Mucosa of descending colon (tissue), 3 donors: Measurements from ENCODE around the gene LMBRD2. TPM values are rescaled to one million over a fixed set of nuclear protein-coding genes. Genes with fewer than 3 reads are reported as not detected.

Experiments used
- ATAC-seq: fragments of 200-7000 bp; cut with Tn5 transposase; one replicate; pipeline ENCODE4 v1.9.1; 2020; ENCODE audit warnings: mild to moderate bottlenecking, moderate library complexity
- DNase-seq, 3 donors: peaks; one replicate each; pipeline ENCODE4 v3.0.0-alpha.2; 2020
- H3K36me3 ChIP-seq: fragments of 200-600 bp; one replicate; pipeline ENCODE4 v1.8.0; 2021; ENCODE audit warnings: low read depth, mild to moderate bottlenecking
- H3K4me1 ChIP-seq: fragments of 200-600 bp; one replicate; pipeline ENCODE4 v1.8.0; 2021; ENCODE audit warnings: low read depth, mild to moderate bottlenecking
- H3K4me3 ChIP-seq: fragments of 200-600 bp; one replicate; pipeline ENCODE4 v1.8.0; 2021; ENCODE audit warnings: mild to moderate bottlenecking
- H3K9me3 ChIP-seq: fragments of 200-600 bp; one replicate; pipeline ENCODE4 v1.8.0; 2021; ENCODE audit warnings: mild to moderate bottlenecking
- intact Hi-C, 2 donors: fragments of 100-400 bp; cut with DNase I in 1 of 2; cut with micrococcal nuclease in 1 of 2; formaldehyde crosslinking; loops; one replicate each; pipeline versions ENCODE4 v1.11.0 to v1.11.1; 2022; cut with DNase I, micrococcal nuclease
- total RNA-seq, 3 donors: library from RNA; stranded (reverse); fragmentation: NEBNext Ultra II Directional in 2 of 3; extraction: Animal tissue kit (Norgen Biotek cat#: 25700) in 2 of 3; gene quantifications; one replicate each; pipeline versions ENCODE4 v1.2.1 to v1.2.4, GENCODE V29; 2021 to 2023
- TF ChIP-seq, protein P1 (sequence below): fragments of 200-600 bp; IDR thresholded peaks from one replicate; pipeline ENCODE4 v1.8.0; 2022; ENCODE audit warnings: antibody characterized with exemption, mild to moderate bottlenecking
- donor health status: DM: no; HTN: no; CAD: no; lungs with moderate emphysema.
- donor health status: DM: no; HTN: no; CAD: no.
- donor health status: DM: no; HTN: yes; CAD: no.

Gene LMBRD2
- total RNA-seq, 3 donors from 2014 or later = 14.8 to 18.0 (median 16.7) TPM

DNA sequence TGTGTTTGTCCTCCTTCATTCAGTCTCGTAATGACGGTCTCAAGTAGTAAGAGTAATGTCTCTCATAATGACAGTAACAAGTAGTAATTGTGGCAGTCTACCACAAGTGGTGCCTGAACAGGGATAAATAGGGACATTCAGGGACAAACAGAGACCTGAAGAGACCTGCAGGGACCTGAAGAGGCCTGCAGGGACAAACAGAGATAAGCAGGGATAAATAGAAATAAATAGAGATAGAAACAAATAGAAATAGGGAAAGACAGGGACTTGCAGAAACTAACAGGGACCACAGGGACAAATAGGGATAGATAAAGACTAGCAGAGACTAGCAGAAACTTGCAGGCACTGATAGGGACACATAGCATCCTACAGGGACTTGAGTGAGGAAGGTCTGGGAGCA is 92.9 kb downstream of the LMBRD2 start:
- Histone ChIP-seq H3K9me3 (no peaks in the 10 kb centered on the region), H3K4me3 (no peak overlapping the region), H3K36me3 (no peaks in the 10 kb centered on the region), H3K4me1 (no peaks in the 10 kb centered on the region)
- intact Hi-C loops = no loop called here
- DNase-seq = no peak
- no peak for ATAC-seq
- TF ChIP-seq, protein P1, sequence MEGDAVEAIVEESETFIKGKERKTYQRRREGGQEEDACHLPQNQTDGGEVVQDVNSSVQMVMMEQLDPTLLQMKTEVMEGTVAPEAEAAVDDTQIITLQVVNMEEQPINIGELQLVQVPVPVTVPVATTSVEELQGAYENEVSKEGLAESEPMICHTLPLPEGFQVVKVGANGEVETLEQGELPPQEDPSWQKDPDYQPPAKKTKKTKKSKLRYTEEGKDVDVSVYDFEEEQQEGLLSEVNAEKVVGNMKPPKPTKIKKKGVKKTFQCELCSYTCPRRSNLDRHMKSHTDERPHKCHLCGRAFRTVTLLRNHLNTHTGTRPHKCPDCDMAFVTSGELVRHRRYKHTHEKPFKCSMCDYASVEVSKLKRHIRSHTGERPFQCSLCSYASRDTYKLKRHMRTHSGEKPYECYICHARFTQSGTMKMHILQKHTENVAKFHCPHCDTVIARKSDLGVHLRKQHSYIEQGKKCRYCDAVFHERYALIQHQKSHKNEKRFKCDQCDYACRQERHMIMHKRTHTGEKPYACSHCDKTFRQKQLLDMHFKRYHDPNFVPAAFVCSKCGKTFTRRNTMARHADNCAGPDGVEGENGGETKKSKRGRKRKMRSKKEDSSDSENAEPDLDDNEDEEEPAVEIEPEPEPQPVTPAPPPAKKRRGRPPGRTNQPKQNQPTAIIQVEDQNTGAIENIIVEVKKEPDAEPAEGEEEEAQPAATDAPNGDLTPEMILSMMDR = no peak

DNA sequence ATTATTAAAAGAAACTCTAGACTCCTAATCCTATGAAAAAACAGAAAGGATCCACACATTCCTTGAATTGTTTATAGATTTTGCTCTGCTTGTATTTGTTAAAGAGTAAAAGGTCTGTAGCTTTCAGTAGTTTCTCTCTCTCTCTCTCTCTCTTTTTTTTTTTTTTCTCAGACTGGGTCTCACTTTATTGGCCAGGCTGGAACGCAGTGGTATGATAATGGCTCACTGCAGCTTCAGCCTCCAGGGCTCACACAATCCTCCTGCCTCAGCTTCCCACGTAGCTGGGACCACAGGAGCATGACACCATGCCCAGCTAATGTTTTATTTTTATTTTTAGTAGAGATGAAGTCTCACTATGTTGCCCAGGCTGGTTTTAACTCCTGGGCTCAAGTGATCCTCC is 94.3 kb downstream of the LMBRD2 start:
- no peak for DNase-seq
- intact Hi-C loops = no loop called here
- no peak for ATAC-seq
- no peak overlapping the region for H3K4me3 ChIP-seq
- no peaks in the 10 kb centered on the region for H3K4me1 ChIP-seq
- TF ChIP-seq, protein P1 = no peak
- no peaks in the 10 kb centered on the region for H3K9me3 ChIP-seq
- no peaks in the 10 kb centered on the region for H3K36me3 ChIP-seq

DNA sequence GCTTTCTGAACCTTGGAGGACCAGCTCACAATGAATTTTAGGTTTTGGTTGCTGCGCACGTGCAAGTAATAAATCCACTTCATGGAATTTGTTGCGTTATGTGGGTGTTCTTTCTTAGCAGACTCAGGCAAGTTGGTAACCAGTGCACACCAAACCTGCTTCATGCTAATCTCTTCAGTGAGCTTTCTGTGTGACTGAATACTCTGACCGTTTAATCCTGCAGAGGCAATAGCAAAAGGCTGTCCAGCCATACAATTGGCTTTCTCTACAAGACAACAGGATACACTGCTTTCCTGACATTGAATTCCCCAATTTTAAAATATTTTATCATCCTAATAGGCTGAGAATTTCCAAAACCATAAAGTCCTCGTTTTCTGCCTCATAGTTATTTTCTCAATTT is 95.3 kb downstream of the LMBRD2 start:
- Histone ChIP-seq H3K9me3 (no peaks in the 10 kb centered on the region), H3K4me1 (no peaks in the 10 kb centered on the region), H3K36me3 (no peaks in the 10 kb centered on the region), H3K4me3 (no peak overlapping the region)
- ATAC-seq (no peak), DNase-seq (no peak)
- intact Hi-C loops = no loop called here
- TF ChIP-seq, protein P1 = no peak

- DNase-seq (no peak), ATAC-seq (no peak)
- Histone ChIP-seq H3K36me3 (no peaks in the 10 kb centered on the region), H3K4me3 (no peak overlapping the region), H3K4me1 (no peaks in the 10 kb centered on the region), H3K9me3 (no peaks in the 10 kb centered on the region)
- TF ChIP-seq, protein P1 = no peak
- intact Hi-C loops = no loop called here
Observed at GRCh38 chr5:36055984-36056383, 95.7 kb downstream of the LMBRD2 start.

- Histone ChIP-seq H3K4me3 (no peak overlapping the region), H3K9me3 (no peaks in the 10 kb centered on the region), H3K36me3 (no peaks in the 10 kb centered on the region), H3K4me1 (no peaks in the 10 kb centered on the region)
- DNase-seq = no peak
- intact Hi-C loops = no loop called here
- ATAC-seq = no peak
- TF ChIP-seq, protein P1 = no peak
Observed at GRCh38 chr5:36054647-36055046, 97.0 kb downstream of the LMBRD2 start.

- Histone ChIP-seq H3K9me3 (no peaks in the 10 kb centered on the region), H3K36me3 (no peaks in the 10 kb centered on the region), H3K4me1 (no peaks in the 10 kb centered on the region), H3K4me3 (no peak overlapping the region)
- ATAC-seq (no peak), DNase-seq (no peak)
- intact Hi-C loops = no loop called here
- TF ChIP-seq, protein P1 = no peak
Observed at GRCh38 chr5:36052538-36052937, 99.1 kb downstream of the LMBRD2 start.
